ENCODE data around the gene SPATA24.

GRCh38 chr5:139388198-139388821 lies 15.6 kb downstream of the SPATA24 start:
- no peak for TF ChIP-seq EGR1 (IDR thresholded peaks at IDR 0.05)
- TF ChIP-seq YY1 (IDR thresholded peaks at IDR 0.05; ENCODE audit: low read depth) = no peak
- no peak for TF ChIP-seq CREB1 (IDR thresholded peaks at IDR 0.05; ENCODE audit: low read depth)
- TF ChIP-seq TAF1 (IDR thresholded peaks at IDR 0.05; ENCODE audit: low read depth) = no peak
- TF ChIP-seq MAX (IDR thresholded peaks at IDR 0.05) = no peak
- no peak for TF ChIP-seq EP300 (IDR thresholded peaks at IDR 0.05; ENCODE audit: borderline replicate concordance)
- TF ChIP-seq FOXM1 (IDR thresholded peaks at IDR 0.05; ENCODE audit: borderline replicate concordance, low read depth) = no peak
- TF ChIP-seq CEBPB (IDR thresholded peaks at IDR 0.05) = no peak
- no peak for TF ChIP-seq NFIC (IDR thresholded peaks at IDR 0.05)
- TF ChIP-seq RAD21 (IDR thresholded peaks at IDR 0.05; ENCODE audit: low read depth) = no peak
- TF ChIP-seq REST (IDR thresholded peaks at IDR 0.05; ENCODE audit: low read depth) = no peak
- TF ChIP-seq TEAD4 (IDR thresholded peaks at IDR 0.05) = no peak
- no peak for TF ChIP-seq USF1 (IDR thresholded peaks at IDR 0.05)
- no peak for TF ChIP-seq ZBTB7A (IDR thresholded peaks at IDR 0.05; ENCODE audit: low read depth)

Data from Ishikawa (cell line).